NCI-H2227 (cell line): ENCODE measurements around the gene FAR2.

Experiments used
- DNase-seq: peaks from one replicate; lab custom pipeline; 2025; ENCODE audit not compliant: unreplicated experiment; lab: John Stamatoyannopoulos, UW

Gene FAR2

DNA sequence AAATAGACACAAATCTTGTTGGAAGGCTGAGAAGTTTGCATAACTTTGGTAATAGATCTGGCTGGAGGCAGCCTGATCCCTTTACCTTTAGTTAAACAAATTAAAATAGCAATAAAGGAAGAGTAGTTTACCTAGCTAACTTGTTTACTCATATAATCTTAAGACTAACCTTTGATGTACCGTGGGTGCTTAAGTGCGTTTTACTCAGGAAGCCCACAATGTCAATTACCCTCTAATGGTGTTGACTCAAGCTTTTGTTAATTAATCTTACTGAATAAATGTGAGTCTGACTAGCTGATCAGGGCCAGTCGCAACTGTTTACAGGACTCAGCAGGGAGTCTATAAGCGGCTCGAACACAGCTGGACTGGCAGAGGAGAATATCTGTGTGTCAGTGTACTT, 51.5 kb downstream of the FAR2 start:
- no peak for DNase-seq

- no peak for DNase-seq
These were observed 52.2 kb downstream of the FAR2 start for GRCh38 chr12:29201296-29201695.

DNA sequence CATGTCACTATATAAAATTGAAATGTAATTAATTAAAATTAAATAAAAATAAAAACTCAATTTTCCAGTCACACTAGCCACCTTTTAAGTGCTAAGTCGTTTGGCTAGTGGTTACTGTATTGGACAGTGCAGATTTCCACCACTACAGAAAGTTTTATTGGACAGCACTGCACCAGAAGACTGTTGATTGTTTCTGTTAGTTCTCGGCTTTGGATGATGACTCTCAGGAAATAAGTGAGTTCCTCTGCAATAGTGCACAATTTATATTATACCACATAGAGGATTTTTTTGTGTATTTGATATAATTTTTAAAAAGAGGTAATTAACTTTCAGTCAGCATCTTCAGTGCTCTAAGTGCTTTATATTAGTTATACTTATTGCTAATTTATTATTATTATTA, 52.7 kb downstream of the FAR2 start:
- DNase-seq: no peak

DNA sequence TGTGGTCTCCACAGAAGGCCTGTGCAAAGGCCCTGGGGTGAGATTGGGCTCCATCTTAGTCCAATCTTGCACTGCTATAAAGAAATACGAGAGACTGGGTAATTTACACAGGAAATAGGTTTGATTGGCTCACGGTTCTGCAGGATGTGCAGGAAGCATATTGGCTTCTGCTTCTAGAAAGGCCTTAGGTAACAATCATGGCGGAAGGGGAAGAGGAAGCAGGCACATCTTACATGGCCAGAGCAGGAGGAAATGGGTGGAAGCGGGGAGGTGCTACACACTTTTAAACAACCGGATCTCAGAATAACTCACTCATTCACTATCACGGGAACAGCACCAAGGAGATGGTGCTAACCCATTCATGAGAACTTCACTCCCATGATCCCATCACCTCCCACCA, 55.4 kb downstream of the FAR2 start:
- DNase-seq: no peak

GRCh38 chr12:29207120-29207519, 58.0 kb downstream of the FAR2 start:
- DNase-seq: no peak

DNA sequence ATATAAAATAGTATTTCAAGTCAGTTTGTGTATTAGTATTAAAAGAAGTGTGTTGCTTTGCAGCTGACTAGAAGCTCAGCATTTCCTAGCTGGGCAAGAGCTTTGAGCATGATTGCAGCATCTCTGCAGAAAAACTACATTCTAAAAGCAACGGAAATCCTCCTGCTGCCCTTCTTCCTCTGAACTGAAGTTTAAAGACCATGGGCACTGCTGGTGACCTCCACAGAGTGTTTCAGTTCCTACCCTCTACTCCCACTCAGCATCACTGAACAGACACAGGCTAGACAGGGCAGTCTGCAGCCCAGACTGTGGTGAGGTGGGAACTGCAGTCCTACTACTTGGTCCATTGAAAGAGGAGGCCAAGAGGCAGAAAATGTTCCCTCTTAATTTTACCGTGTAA, 59.0 kb downstream of the FAR2 start:
- no peak for DNase-seq

GRCh38 chr12:29208936-29209701, 60.0 kb downstream of the FAR2 start:
- no peak for DNase-seq

- no peak for DNase-seq
These were observed 62.6 kb downstream of the FAR2 start for GRCh38 chr12:29211696-29212095.

DNA sequence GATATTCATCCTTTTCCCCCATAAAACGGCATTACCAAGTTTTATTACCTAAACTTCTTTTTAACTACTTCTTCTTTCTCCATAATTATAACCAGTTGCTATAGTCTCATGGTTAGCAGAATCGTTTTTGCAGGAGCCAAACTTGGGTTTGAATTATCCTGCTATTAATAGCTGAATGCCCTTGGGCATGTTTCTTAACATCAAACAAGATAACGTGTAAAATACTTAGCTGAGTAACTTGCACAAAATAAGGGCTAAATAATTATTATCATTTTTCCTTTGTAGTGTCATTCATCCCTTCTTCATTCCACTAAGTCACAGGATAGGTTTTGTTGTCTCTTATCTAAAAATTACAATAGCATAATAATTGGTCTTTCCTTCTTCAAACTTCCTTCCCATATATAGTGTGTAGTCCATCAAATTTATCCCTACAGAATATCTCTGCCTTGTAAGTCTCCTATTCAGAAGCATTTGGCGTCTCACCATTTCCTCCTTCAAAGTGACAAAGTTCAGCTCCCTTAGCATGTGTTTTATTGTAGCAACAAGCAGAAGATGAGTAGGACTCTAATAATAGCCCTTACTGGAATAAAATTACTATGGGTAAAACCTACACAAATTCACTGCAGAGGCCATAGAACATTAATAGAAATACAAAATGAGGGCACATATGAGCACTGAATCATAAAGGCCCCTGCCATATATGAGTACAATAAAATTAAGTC, 63.8 kb downstream of the FAR2 start:
- DNase-seq: peak; percentile 4

DNA sequence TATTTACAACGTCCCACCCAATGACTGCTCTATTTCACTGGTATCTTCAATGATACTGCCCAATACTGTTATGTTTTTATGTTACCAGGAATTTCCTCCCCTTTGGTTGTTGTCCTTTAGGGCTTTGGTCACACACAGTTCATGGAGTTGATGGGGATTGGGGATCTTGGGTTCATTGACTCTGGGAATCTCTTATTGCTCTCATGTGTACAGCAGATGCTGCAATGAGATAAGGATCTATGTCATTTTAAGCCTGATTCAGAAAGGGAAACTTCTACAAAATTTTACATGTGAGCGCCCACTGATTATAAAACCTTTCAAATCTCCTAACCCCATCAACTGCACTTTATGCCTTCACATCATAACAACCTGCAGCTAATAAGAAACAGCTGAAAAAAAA, 67.2 kb downstream of the FAR2 start:
- DNase-seq: no peak

DNA sequence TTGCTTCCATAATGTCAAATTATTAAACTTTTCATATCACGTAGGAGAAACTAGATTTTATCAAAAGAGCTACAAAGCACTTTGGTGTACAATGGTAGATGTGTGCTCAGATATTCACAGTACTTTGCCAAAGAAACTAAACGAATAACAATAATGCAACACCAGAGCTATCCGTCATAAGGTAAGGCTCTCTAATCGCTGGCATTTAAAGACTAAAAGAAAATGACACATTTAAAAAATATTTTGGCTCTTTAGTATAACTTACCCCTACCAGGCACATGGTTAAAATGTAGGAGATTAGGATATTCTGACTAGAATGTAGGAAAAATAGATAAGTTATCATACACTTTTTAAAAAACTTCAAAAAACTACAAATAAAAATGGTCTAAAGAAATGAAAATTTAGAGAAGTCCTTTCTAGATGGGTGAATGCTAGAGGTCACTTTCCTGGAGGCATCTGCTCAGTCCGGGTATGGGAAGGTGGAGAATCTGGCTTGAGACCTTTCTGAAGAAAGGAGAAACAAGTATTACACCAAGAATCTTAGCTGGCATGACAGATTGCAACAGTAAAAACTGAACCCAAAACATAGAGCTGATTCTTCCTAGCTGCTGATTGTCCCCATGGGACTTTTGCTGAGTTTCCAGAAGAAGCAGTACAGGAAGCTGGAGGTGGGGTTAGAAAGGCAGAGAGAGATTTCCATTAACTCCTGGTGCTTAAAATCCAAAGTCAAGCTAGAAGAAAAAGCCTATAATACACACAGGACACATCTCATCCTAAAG, 67.9 kb downstream of the FAR2 start:
- no peak for DNase-seq

DNA sequence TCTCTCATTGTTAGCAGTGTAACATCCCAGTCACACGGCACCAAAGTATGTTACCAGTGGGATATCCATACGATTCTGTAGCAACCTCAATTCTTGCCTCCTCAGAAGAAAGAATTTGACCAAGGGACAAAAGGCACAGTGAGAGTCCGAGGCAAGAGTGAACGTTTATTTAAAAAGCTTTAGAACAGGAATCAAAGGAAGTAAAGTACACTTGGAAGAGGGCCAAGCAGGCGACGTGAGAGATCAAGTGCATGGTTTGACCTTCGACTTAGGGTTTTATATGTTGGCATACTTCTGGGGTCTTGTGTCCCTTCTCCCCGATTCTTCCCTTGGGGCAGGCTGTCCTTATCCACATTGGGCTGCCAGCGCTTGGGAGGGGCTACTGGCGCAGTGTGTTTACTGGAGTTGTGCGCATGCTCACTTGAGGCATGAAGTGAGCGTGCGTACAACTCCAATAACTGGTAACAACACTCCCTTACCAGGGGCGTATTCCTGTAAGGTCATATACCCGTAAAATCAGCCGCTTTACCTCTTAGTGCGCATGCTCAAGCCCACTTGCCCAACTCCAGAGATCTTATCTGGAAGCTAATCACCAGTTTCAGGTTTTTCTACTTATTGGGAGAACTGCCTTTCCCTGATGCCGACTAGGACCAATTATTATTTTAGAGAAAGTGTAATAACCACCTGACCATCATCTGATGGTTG, 71.7 kb downstream of the FAR2 start:
- DNase-seq: no peak

DNA sequence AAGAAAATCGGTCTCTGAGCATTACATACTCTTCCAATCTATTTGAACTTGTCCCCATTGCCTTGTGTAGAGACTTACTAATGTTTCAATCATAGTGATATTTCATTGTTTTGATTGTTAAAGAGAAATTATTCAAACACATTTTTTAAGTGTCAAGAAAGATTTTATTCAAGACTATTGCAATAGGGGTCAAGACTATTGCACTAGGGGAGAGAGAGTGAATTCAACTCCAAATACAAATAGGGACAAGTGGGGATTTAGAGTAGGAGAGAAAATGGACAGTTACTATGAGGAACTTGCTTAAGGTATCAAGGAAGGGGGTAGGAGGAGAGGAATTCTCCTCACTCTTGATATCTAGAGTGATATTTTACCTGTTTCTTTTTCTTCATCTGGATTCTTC, 73.1 kb downstream of the FAR2 start:
- DNase-seq: no peak

DNA sequence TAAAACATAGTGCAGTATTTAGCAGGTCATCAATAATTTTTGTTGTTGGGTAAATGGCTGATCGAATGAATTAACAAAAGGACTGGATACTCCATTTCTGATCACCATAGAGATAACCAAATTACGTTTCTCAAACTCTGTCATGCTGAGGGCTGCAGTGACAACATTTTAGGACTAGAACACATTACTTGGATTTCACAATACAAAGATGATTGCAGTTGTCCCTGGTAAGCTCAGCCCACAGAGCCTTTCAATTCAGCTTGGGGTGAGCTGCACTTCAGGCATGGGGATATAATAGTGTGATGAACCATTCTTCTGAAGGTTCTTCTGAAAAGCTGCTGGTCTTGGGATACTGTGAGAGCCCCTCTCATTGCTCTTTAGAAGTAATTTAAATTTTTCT, 74.3 kb downstream of the FAR2 start:
- DNase-seq: no peak

- DNase-seq: no peak
These were observed 75.0 kb downstream of the FAR2 start for GRCh38 chr12:29223956-29224543.

DNA sequence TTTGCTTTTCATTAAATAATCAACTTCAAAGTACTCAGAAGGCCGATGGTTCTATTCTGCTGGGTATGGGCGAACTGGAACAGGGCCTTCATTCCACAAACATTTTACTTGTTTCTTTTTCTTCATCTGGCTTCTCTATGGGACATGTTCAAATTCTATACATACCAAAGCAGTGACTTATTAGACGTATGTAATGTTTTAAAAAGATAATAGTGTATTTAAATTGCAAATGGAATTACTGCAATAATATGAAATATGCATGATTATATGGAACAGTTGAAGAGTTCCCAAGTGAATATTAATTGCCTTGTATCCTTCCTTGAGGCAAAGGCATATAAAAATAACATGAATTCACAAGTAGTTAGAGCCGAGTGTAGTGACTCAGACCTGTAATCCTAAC, 75.5 kb downstream of the FAR2 start:
- no peak for DNase-seq

DNA sequence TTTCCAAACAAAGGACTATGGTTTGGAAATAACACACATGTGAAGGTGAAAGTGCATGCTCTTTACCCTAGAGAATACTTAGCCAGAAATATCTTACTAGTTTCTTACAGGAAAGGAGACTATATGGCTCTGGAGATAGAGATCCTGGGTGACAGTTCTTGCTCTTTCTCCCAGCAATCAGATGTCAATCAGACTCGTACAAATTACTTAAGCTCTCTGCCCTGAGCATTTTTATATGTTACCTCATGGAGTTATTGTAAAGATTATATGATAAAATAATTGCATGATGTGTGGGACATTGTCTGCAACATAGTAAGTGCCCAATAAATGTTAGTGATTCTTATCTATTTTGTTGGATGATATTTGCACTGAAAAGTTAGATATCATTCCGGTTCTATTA, 76.8 kb downstream of the FAR2 start:
- DNase-seq: no peak

GRCh38 chr12:29226616-29227015, 77.5 kb downstream of the FAR2 start:
- DNase-seq: no peak

GRCh38 chr12:29228474-29229157, 79.5 kb downstream of the FAR2 start:
- DNase-seq: no peak

DNA sequence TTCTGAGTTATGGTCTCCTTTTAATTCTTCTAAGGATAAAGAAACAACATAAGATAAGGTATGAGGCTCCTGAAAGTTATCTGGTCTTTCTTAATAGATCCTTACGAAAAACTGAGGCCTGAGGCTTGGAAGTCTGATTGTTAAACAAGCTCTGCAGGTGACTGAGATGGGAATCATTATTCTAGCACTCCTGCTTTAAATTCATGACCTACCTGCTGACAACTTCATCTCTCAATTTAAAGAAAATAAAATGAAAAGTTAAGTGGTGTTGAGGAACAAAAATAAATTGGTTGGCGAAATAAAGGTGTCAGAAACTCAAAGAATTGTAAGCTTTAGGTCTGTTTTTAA, 80.1 kb downstream of the FAR2 start:
- no peak for DNase-seq

GRCh38 chr12:29229937-29230336, 80.9 kb downstream of the FAR2 start:
- no peak for DNase-seq
